ENCODE results near the gene OSCP1.

DNA sequence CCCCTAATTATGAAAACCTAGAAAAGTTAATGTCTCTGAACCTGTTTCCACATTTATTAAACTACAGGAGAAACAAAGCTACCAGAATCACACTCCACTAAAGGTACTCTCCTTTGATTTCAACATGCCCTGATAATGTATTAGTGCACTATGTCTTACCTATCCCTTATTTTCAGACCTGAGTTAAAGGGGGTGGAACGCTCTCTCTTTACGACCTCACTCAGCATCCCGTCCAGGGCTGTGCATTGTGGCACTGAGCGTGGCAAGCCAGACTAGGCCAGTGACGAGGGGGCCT lies 53.2 kb downstream of the OSCP1 start:
- TF ChIP-seq EZH2 (IDR thresholded peaks at IDR 0.05; ENCODE audit: insufficient read depth, poor library complexity, severe bottlenecking) (no peak), EZH2phosphoT487 (IDR thresholded peaks at IDR 0.05; ENCODE audit: insufficient read depth, low read depth) (no peak)
